Neuronal stem cell (in vitro differentiated cells): Measurements from ENCODE around the gene CACNG1.

ENCODE experiments used
- DNase-seq: peaks from one replicate; pipeline ENCODE4 v3.0.0-alpha.2; 2013; ENCODE audit warnings: low spot score
- H2AFZ ChIP-seq: one replicate; pipeline ENCODE4 v1.6.1; 2013; ENCODE audit warnings: mild to moderate bottlenecking, low read length, inconsistent platforms
- H2AK5ac ChIP-seq: 2 replicates; pipeline ENCODE4 v1.6.1; 2013; ENCODE audit warnings: low read depth, mild to moderate bottlenecking, inconsistent platforms, low read length, moderate library complexity, mixed read lengths
- H2BK120ac ChIP-seq: 2 replicates; pipeline ENCODE4 v1.6.1; 2013; ENCODE audit warnings: low read depth, mild to moderate bottlenecking, inconsistent platforms, low read length, moderate library complexity, mixed read lengths
- H2BK12ac ChIP-seq: one replicate; pipeline ENCODE4 v1.6.1; 2013; ENCODE audit warnings: low read length, inconsistent platforms
- H2BK15ac ChIP-seq: 2 replicates; pipeline ENCODE4 v1.6.1; 2013; ENCODE audit warnings: mild to moderate bottlenecking, low read length, inconsistent platforms, mixed read lengths
- H2BK5ac ChIP-seq: one replicate; pipeline ENCODE4 v1.6.1; 2013; ENCODE audit warnings: inconsistent platforms, mild to moderate bottlenecking, low read length, moderate library complexity
- H3K14ac ChIP-seq: one replicate; pipeline ENCODE4 v1.6.1; 2013; ENCODE audit warnings: low read length, inconsistent platforms
- H3K18ac ChIP-seq: 2 replicates; pipeline ENCODE4 v1.6.1; 2013; ENCODE audit warnings: low read length, inconsistent platforms
- H3K23ac ChIP-seq: 2 replicates; pipeline ENCODE4 v1.6.1; 2013; ENCODE audit warnings: low read depth, mild to moderate bottlenecking, mixed read lengths, low read length, inconsistent platforms; ENCODE audit not compliant: poor library complexity
- H3K27ac ChIP-seq: replicated peaks from 3 replicates; pipeline ENCODE4 v1.5.1; 2013; ENCODE audit warnings: low read length, inconsistent platforms
- H3K27me3 ChIP-seq, 3 experiments: 2 replicates each; pipeline ENCODE4 v1.6.1; 2013; ENCODE audit warnings: low read length in 3 of 3, mild to moderate bottlenecking in 2 of 3, inconsistent platforms in 1 of 3, low read depth in 1 of 3, mixed read lengths in 1 of 3, moderate library complexity in 1 of 3; ENCODE audit not compliant: control insufficient read depth in 3 of 3, insufficient read depth in 3 of 3
- H3K36me3 ChIP-seq, 2 donors: replicated peaks in 1 of 2; 2 replicates each; pipeline ENCODE4 v1.6.1; 2013; ENCODE audit warnings: low read length in 2 of 2; ENCODE audit not compliant: control insufficient read depth in 2 of 2, insufficient read depth in 2 of 2
- H3K4ac ChIP-seq: 2 replicates; pipeline ENCODE4 v1.6.1; 2013; ENCODE audit warnings: inconsistent platforms, mild to moderate bottlenecking, low read length, moderate library complexity
- H3K4me1 ChIP-seq, 2 donors: 1 replicate in 1 of 2; 2 replicates in 1 of 2; pipeline ENCODE4 v1.6.1; 2013; ENCODE audit warnings: low read length in 2 of 2, low read depth in 1 of 2; ENCODE audit not compliant: control insufficient read depth in 2 of 2, insufficient read depth in 1 of 2
- H3K4me2 ChIP-seq: one replicate; pipeline ENCODE4 v1.6.1; 2013; ENCODE audit warnings: mild to moderate bottlenecking, low read length, inconsistent platforms; ENCODE audit not compliant: insufficient read depth, poor library complexity, severe bottlenecking
- H3K4me3 ChIP-seq, 2 donors: 2 replicates each; pipeline ENCODE4 v1.5.1; 2013; ENCODE audit warnings: low read length in 2 of 2, mild to moderate bottlenecking in 2 of 2, inconsistent platforms in 1 of 2, moderate library complexity in 1 of 2
- H3K79me1 ChIP-seq: one replicate; pipeline ENCODE4 v1.6.1; 2013; ENCODE audit warnings: low read depth, mild to moderate bottlenecking, inconsistent platforms, low read length, moderate library complexity
- H3K9ac ChIP-seq: one replicate; pipeline ENCODE4 v1.6.1; 2013; ENCODE audit warnings: mild to moderate bottlenecking, low read depth, low read length, inconsistent platforms; ENCODE audit not compliant: poor library complexity
- H3K9me3 ChIP-seq, 2 donors: replicated peaks in 1 of 2; 2 replicates each; pipeline versions ENCODE3 to v1.6.1; 2013; ENCODE audit warnings: low read length in 2 of 2, mild to moderate bottlenecking in 2 of 2, inconsistent platforms in 1 of 2, low read depth in 1 of 2, mixed read lengths in 1 of 2, moderate library complexity in 1 of 2; ENCODE audit not compliant: control insufficient read depth in 2 of 2, insufficient read depth in 1 of 2
- H4K8ac ChIP-seq: one replicate; pipeline ENCODE4 v1.6.1; 2013; ENCODE audit warnings: low read depth, mild to moderate bottlenecking, inconsistent platforms, low read length, moderate library complexity
- H4K91ac ChIP-seq: one replicate; pipeline ENCODE4 v1.6.1; 2013; ENCODE audit warnings: low read length, low read depth, mild to moderate bottlenecking, inconsistent platforms; ENCODE audit not compliant: poor library complexity
- WGBS, 2 donors: extraction: QIAGEN DNeasy Blood & Tissue Kit; methylation state at CpG; one replicate each; pipeline ENCODE4 v1.1.7; 2013; ENCODE audit warnings: missing lambda C conversion rate in 2 of 2, mixed read lengths in 1 of 2; ENCODE audit not compliant: insufficient read length in 2 of 2, insufficient replicate concordance in 1 of 2; ENCODE audit errors: extremely low coverage in 2 of 2; 5-methylcytosine and 5-hydroxymethylcytosine counted together

CACNG1 gene

DNA sequence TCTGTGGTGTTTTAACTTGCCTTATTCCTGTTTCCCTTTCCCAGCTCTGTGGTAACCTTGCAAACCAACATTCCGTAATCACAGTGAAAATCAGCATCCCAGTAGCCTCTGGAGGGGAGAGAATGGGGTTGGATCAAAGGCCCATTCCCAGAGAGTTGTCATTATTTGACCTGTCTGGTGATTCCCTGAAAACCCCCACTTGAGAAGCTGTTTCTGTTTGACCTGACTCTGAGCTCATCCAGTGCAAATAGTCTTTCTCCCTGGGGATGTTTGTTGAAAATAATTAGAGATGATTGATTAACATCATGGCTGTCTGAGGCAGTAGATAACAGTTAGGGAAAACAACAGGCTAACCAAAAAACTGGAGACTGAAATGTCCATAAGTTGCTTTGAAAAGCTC, 3.0 kb downstream of the CACNG1 start:
- Histone ChIP-seq H3K4me2 (no peak overlapping the region), H2BK12ac (no peak overlapping the region), H3K27ac (no peak overlapping the region), H3K27me3 (peaks cover 0 to 7% (median 0%) of the 10 kb centered on the region in 3 experiments), H2BK5ac (no peak overlapping the region), H4K8ac (no peak overlapping the region), H3K36me3 (no peaks in the 10 kb centered on the region), H3K23ac (no peak overlapping the region), H2AK5ac (no peak overlapping the region), H2AFZ (no peak overlapping the region), H3K79me1 (no peaks in the 10 kb centered on the region), H3K4me1 (no peaks in the 10 kb centered on the region), H3K4ac (no peak overlapping the region), H3K14ac (no peak overlapping the region), H3K9me3 (peaks cover 7 to 14% of the 10 kb centered on the region in 2 donors), H3K9ac (no peak overlapping the region), H4K91ac (no peak overlapping the region), H3K18ac (no peak overlapping the region), H3K4me3 (no peak overlapping the region), H2BK15ac (no peak overlapping the region), H2BK120ac (no peak overlapping the region)
- no CpG with 5 or more reads among the region's 1 CpG for WGBS, 2 donors
- no peak for DNase-seq

DNA sequence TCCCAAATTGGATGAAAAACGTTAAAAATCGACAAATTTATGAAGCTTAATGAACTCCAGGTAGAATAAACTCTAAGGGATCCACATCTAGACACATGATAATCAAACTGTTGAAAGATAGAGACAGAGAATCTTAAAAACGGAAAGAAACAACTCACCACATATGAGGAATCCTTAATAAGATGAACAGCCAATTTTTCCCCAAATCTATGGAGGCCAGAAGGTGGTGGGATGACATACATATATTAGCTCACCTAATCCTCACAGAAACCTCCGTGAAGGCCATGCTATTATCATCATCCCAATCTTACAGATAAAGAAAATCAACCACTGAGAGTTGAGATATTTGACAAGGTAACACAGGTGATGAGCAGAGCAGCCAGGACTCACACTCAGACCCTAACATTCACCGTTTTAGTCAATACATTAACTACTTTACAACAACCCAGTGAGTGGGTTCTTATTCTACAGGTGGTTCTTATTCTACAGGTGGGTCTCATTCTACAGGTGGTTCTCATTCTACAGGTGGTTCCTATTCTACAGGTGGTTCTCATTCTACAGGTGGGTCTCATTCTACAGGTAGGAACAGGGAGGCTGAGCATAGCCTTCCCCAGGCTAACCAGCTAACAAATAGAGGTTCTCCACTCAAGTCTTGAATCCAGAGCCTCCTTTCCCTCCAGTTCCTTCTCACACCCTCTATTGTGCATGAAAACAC, 4.8 kb downstream of the CACNG1 start:
- H2BK120ac ChIP-seq, result no peak overlapping the region
- H2BK5ac ChIP-seq, result no peak overlapping the region
- H2AFZ ChIP-seq, result no peak overlapping the region
- no peak overlapping the region for H3K4me3 ChIP-seq
- H4K8ac ChIP-seq, result no peak overlapping the region
- no peak for DNase-seq
- peaks cover 7 to 14% of the 10 kb centered on the region in 2 donors for H3K9me3 ChIP-seq
- H3K4me2 ChIP-seq, result no peak overlapping the region
- no CpG with 5 or more reads among the region's 5 CpGs for WGBS, 2 donors
- no peak overlapping the region for H3K14ac ChIP-seq
- no peak overlapping the region for H4K91ac ChIP-seq
- no peak overlapping the region for H3K4ac ChIP-seq
- no peak overlapping the region for H2BK12ac ChIP-seq
- H3K4me1 ChIP-seq, result no peaks in the 10 kb centered on the region
- H3K9ac ChIP-seq, result no peak overlapping the region
- H3K27me3 ChIP-seq, result no peaks in the 10 kb centered on the region
- no peak overlapping the region for H3K18ac ChIP-seq
- no peaks in the 10 kb centered on the region for H3K36me3 ChIP-seq
- no peak overlapping the region for H2AK5ac ChIP-seq
- no peak overlapping the region for H3K23ac ChIP-seq
- no peaks in the 10 kb centered on the region for H3K79me1 ChIP-seq
- H3K27ac ChIP-seq, result no peak overlapping the region
- no peak overlapping the region for H2BK15ac ChIP-seq

- Histone ChIP-seq H3K18ac (no peak overlapping the region), H3K9me3 (peaks cover 11 to 14% of the 10 kb centered on the region in 2 donors), H3K79me1 (peaks cover 3% of the 10 kb centered on the region), H2BK120ac (no peak overlapping the region), H3K23ac (no peak overlapping the region), H3K4me2 (no peak overlapping the region), H4K91ac (no peak overlapping the region), H2BK5ac (no peak overlapping the region), H2BK15ac (no peak overlapping the region), H3K9ac (no peak overlapping the region), H3K27ac (no peak overlapping the region), H3K4me3 (no peak overlapping the region), H3K4me1 (peaks cover 0 to 3% of the 10 kb centered on the region in 2 donors), H3K14ac (no peak overlapping the region), H3K36me3 (no peaks in the 10 kb centered on the region), H3K27me3 (peaks cover 0 to 2% (median 0%) of the 10 kb centered on the region in 3 experiments), H2AK5ac (no peak overlapping the region), H2AFZ (no peak overlapping the region), H2BK12ac (no peak overlapping the region), H4K8ac (no peak overlapping the region), H3K4ac (no peak overlapping the region)
- no peak for DNase-seq
- WGBS, 2 donors, result no CpG with 5 or more reads among the region's 1 CpG
These were observed 5.7 kb downstream of the CACNG1 start for GRCh38 chr17:67050066-67050465.

DNA sequence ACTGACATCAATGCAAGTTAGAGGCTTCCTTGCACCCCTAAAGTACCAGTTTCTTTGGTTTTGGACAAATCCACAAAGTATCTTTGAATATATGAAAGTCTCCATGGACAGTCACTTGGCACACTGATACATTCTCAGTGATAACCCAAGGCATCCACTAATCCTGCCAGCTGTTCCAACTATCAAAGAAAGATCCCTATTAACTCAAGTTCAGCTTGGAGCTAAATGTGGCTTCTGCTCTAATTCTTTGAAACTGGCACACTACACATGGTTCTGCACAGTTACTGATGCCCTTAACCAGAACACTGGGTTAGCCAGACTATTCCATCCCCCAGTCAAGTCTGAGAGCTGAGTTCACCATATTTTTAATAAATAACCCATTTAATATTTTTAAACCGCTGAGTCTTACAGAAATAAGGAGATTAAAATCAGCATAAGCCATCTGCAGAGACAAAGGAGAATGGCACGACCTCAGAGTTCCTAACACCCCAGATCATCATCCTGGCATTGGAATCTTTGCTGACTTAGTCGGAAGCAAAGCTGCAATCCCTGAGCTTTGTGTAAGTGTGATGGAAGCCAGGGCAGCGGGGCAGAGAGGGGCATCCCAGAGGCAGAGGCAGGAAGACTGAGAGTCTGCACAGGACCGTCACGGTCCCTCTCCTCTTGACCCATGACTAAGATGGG, 6.3 kb downstream of the CACNG1 start:
- H3K4me1 ChIP-seq, result peaks cover 0 to 3% of the 10 kb centered on the region in 2 donors
- no peak overlapping the region for H4K91ac ChIP-seq
- no peak overlapping the region for H2BK12ac ChIP-seq
- H3K14ac ChIP-seq, result no peak overlapping the region
- no peak overlapping the region for H4K8ac ChIP-seq
- no peak overlapping the region for H2BK15ac ChIP-seq
- H3K4ac ChIP-seq, result no peak overlapping the region
- H3K9ac ChIP-seq, result no peak overlapping the region
- peaks cover 0 to 2% (median 0%) of the 10 kb centered on the region in 3 experiments for H3K27me3 ChIP-seq
- no peak overlapping the region for H3K23ac ChIP-seq
- peaks cover 11 to 14% of the 10 kb centered on the region in 2 donors for H3K9me3 ChIP-seq
- no peak overlapping the region for H2BK120ac ChIP-seq
- H3K36me3 ChIP-seq, result no peaks in the 10 kb centered on the region
- no peak overlapping the region for H2AFZ ChIP-seq
- H2AK5ac ChIP-seq, result no peak overlapping the region
- DNase-seq, result no peak
- no peak overlapping the region for H3K4me2 ChIP-seq
- H3K18ac ChIP-seq, result no peak overlapping the region
- H3K79me1 ChIP-seq, result peaks cover 3% of the 10 kb centered on the region
- H3K27ac ChIP-seq, result no peak overlapping the region
- no CpG with 5 or more reads among the region's 6 CpGs for WGBS, 2 donors
- H3K4me3 ChIP-seq, result no peak overlapping the region
- H2BK5ac ChIP-seq, result no peak overlapping the region
